Fibroblast of skin of scalp (primary cell): ENCODE measurements around the gene HUNK.
A peak's percentile ranks its signal among the peaks of the same experiment; 100 is the strongest.

Experiments
- DNase-seq: peaks from one replicate; pipeline ENCODE4 v3.0.0-alpha.2; 2013

Gene HUNK

GRCh38 chr21:31896019-31896418 is 23.2 kb downstream of the HUNK start:
- DNase-seq: no peak

GRCh38 chr21:31897311-31897710 is 24.5 kb downstream of the HUNK start:
- peak; percentile 96 for DNase-seq

- DNase-seq: no peak
These were observed 26.3 kb downstream of the HUNK start for GRCh38 chr21:31898933-31899630.

GRCh38 chr21:31900121-31900895 is 27.5 kb downstream of the HUNK start:
- no peak for DNase-seq

GRCh38 chr21:31901315-31901714 is 28.5 kb downstream of the HUNK start:
- DNase-seq: no peak

- DNase-seq: no peak
These were observed 29.6 kb downstream of the HUNK start for GRCh38 chr21:31902438-31902837.

- no peak for DNase-seq
These were observed 31.1 kb downstream of the HUNK start for GRCh38 chr21:31903896-31904295.

- DNase-seq: peak; percentile 85
These were observed 33.0 kb downstream of the HUNK start for GRCh38 chr21:31905503-31906451.

- DNase-seq: peak; percentile 90
These were observed 35.5 kb downstream of the HUNK start for GRCh38 chr21:31908106-31909031.

GRCh38 chr21:31909153-31910073 is 36.6 kb downstream of the HUNK start:
- DNase-seq: no peak

- no peak for DNase-seq
These were observed 37.3 kb downstream of the HUNK start for GRCh38 chr21:31910074-31910470.

GRCh38 chr21:31911138-31911907 is 38.5 kb downstream of the HUNK start:
- peak; percentile 87 for DNase-seq

GRCh38 chr21:31912501-31912900 is 39.7 kb downstream of the HUNK start:
- no peak for DNase-seq

- no peak for DNase-seq
These were observed 40.4 kb downstream of the HUNK start for GRCh38 chr21:31913182-31913608.

GRCh38 chr21:31914472-31914871 is 41.7 kb downstream of the HUNK start:
- no peak for DNase-seq

GRCh38 chr21:31915566-31915965 is 42.7 kb downstream of the HUNK start:
- no peak for DNase-seq

- no peak for DNase-seq
These were observed 44.3 kb downstream of the HUNK start for GRCh38 chr21:31917108-31917507.

- no peak for DNase-seq
These were observed 45.5 kb downstream of the HUNK start for GRCh38 chr21:31918250-31918775.

GRCh38 chr21:31920275-31920674 is 47.5 kb downstream of the HUNK start:
- no peak for DNase-seq

- DNase-seq: peak; percentile 59
These were observed 48.3 kb downstream of the HUNK start for GRCh38 chr21:31921079-31921478.
